Panc1 (cell line): ENCODE measurements around the gene NOP58. TPM values are rescaled to one million over a fixed set of nuclear protein-coding genes. Genes with fewer than 3 reads are reported as not detected.
"Not testable (repeated sequence)": the region's sequence is repeated elsewhere in the genome, so short reads cannot be mapped to it uniquely, and the experiment has no call there.

Experiments used
- ATAC-seq: fragments of 200-7000 bp; cut with Tn5 transposase; 2 replicates; pipeline ENCODE4 v1.9.1; 2020; ENCODE audit warnings: mild to moderate bottlenecking, moderate library complexity
- BruUV-seq: library from RNA; stranded (reverse); fragments of 400-500 nt; replicated peaks from 2 replicates; lab custom pipeline; 2021; lab: Mats Ljungman, UMichigan
- CTCF ChIA-PET: fragments of 300-600 bp; sonication (Branson Sonifier 250); formaldehyde crosslinking; loops from one replicate; lab custom pipeline; 2022; ENCODE audit warnings: antibody characterized with exemption; lab: Charles Lee
- POLR2A ChIA-PET: fragments of 300-600 bp; sonication (Branson Sonifier 250); formaldehyde crosslinking; loops from one replicate; lab custom pipeline; 2022; ENCODE audit warnings: antibody characterized with exemption; lab: Charles Lee
- DNase-seq: peaks from one replicate; pipeline ENCODE4 v3.0.0-alpha.2; 2010; ENCODE audit warnings: low read depth, low spot score
- H3K27ac ChIP-seq: 2 replicates; pipeline ENCODE4 v1.5.1; 2011; ENCODE audit warnings: mild to moderate bottlenecking, low read length, inconsistent platforms
- H3K27me3 ChIP-seq: fragments of 200-500 bp; sonication (Bioruptor generic); 2 replicates; pipeline ENCODE4 v1.6.0; 2014; ENCODE audit warnings: low read length, inconsistent platforms; ENCODE audit not compliant: control insufficient read depth, insufficient read depth
- H3K36me3 ChIP-seq: fragments of 200-500 bp; sonication (Bioruptor generic); 2 replicates; pipeline ENCODE4 v1.5.1; 2014; ENCODE audit warnings: inconsistent platforms, mild to moderate bottlenecking, low read length, moderate library complexity; ENCODE audit not compliant: control insufficient read depth, insufficient read depth
- H3K4me1 ChIP-seq: 2 replicates; pipeline ENCODE4 v1.5.1; 2011; ENCODE audit warnings: inconsistent platforms, mild to moderate bottlenecking, low read length, moderate library complexity; ENCODE audit not compliant: control insufficient read depth, insufficient read depth
- H3K4me3 ChIP-seq, 2 experiments: 2 replicates each; pipeline ENCODE4 v1.5.1; 2011 to 2012; ENCODE audit warnings: low read depth in 2 of 2, low read length in 2 of 2, mild to moderate bottlenecking in 2 of 2, inconsistent platforms in 1 of 2, moderate library complexity in 1 of 2
- H3K9me3 ChIP-seq: fragments of 200-500 bp; sonication (Bioruptor generic); 2 replicates; pipeline ENCODE4 v1.5.1; 2014; ENCODE audit warnings: low read depth, mild to moderate bottlenecking, inconsistent platforms, low read length, moderate library complexity; ENCODE audit not compliant: control insufficient read depth, insufficient read depth
- POLR2AphosphoS5 ChIP-seq: IDR thresholded peaks from 2 replicates; pipeline ENCODE4 v1.6.1; 2012; ENCODE audit warnings: mild to moderate bottlenecking, low read depth, low read length, moderate library complexity
- REST ChIP-seq, 2 experiments: IDR thresholded peaks; 2 replicates each; pipeline ENCODE4 v1.6.1; 2011 to 2012; ENCODE audit warnings: low read depth in 2 of 2, control low read depth in 1 of 2, low read length in 1 of 2, mild to moderate bottlenecking in 1 of 2, moderate library complexity in 1 of 2; ENCODE audit not compliant: insufficient read depth in 1 of 2
- SIN3A ChIP-seq: IDR thresholded peaks from 2 replicates; pipeline ENCODE4 v1.6.1; 2012; ENCODE audit warnings: low read depth, mild to moderate bottlenecking, low read length, moderate library complexity, borderline replicate concordance; ENCODE audit not compliant: insufficient read depth
- TCF7L2 ChIP-seq: IDR thresholded peaks from 2 replicates; pipeline ENCODE4 v1.6.1; 2011; ENCODE audit warnings: mild to moderate bottlenecking, low read depth, low read length, inconsistent platforms
- in situ Hi-C: cut with HindIII; loops from 2 replicates; pipeline ENCODE4 v1.10.0; 2016; ENCODE audit warnings: low sequenced_read_pairs, low pct_unique_long_range_greater_than_20kb
- intact Hi-C: fragments of 100-400 bp; cut with micrococcal nuclease; formaldehyde crosslinking; loops from one replicate; pipeline ENCODE4 v1.10.0; 2022; ENCODE audit not compliant: unreplicated experiment
- total RNA-seq: library from RNA; stranded (reverse); gene quantifications from one replicate; pipeline ENCODE4 v1.2.1, GENCODE V29; 2021; ENCODE audit not compliant: unreplicated experiment
- TF ChIP-seq, protein P1 (sequence below): fragments of 450-650 bp; IDR thresholded peaks from 2 replicates; pipeline ENCODE4 v1.5.1; 2017; ENCODE audit warnings: mild to moderate bottlenecking

Gene NOP58
- total RNA-seq, 1 experiment from 2014 or later: 119 TPM

GRCh38 chr2:202270487-202270886 is 4.9 kb downstream of the NOP58 start:
- ATAC-seq: no peak
- no peaks in the 10 kb centered on the region; the same call in 1 of the 2 replicates for H3K36me3 ChIP-seq

DNA sequence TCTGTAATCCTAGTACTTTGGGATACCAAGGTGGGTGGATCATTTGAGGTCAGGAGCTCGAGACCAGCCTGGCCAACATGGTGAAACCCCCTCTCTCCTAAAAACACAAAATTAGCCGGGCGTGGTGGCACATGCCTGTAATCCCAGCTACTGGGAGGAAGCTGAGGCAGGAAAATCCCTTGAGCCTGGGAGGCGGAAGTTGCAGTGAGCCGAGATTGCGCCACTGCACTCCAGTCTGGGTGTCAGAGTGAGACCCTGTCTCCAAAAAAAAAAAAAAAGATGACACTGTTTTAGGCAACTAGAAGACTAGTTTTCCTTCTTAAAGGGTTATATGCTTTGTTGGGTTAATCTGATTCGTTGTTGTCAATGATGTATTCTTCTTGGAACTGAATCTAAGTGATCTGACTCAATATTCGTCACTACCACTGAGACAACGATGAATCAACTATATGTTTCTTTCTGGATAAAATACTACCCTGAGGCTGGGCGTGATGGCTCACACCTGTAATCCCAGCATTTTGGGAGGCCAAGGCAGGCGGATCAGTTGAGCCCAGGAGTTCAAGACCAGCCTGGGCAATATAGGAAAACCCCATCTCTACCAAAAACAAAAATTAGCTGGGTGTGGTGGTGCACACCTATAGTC is 10.6 kb downstream of the NOP58 start:
- BruUV-seq, intact Hi-C loops, in situ Hi-C loops, H3K4me3 ChIP-seq, H3K27me3 ChIP-seq, DNase-seq, H3K9me3 ChIP-seq, CTCF ChIA-PET, H3K27ac ChIP-seq: not testable (repeated sequence)
- peak; percentile 49; the same call in 1 of the 2 replicates for ATAC-seq
- H3K4me1 ChIP-seq: peaks cover 31% of the 10 kb centered on the region
- peaks cover 23% of the 10 kb centered on the region; the same call in 1 of the 2 replicates for H3K36me3 ChIP-seq
- POLR2A ChIA-PET: interaction anchor here (0.6 kb wide), 1 partner anchor 165 kb away, joined by 4 read pairs; no protein-coding TSS in a partner anchor

More at GRCh38 chr2:202270487-202270886, 4.9 kb downstream of the NOP58 start:
- H3K27me3 ChIP-seq: no peaks in the 10 kb centered on the region
- no peak for TF ChIP-seq POLR2AphosphoS5
- TF ChIP-seq REST (IDR thresholded peaks at IDR 0.05; ENCODE audit: insufficient read depth in 1 of 2, low read depth in 2 of 2, low read length in 1 of 2): no peak
- TF ChIP-seq TCF7L2: no peak
- TF ChIP-seq SIN3A: no peak
- TF ChIP-seq, protein P1, sequence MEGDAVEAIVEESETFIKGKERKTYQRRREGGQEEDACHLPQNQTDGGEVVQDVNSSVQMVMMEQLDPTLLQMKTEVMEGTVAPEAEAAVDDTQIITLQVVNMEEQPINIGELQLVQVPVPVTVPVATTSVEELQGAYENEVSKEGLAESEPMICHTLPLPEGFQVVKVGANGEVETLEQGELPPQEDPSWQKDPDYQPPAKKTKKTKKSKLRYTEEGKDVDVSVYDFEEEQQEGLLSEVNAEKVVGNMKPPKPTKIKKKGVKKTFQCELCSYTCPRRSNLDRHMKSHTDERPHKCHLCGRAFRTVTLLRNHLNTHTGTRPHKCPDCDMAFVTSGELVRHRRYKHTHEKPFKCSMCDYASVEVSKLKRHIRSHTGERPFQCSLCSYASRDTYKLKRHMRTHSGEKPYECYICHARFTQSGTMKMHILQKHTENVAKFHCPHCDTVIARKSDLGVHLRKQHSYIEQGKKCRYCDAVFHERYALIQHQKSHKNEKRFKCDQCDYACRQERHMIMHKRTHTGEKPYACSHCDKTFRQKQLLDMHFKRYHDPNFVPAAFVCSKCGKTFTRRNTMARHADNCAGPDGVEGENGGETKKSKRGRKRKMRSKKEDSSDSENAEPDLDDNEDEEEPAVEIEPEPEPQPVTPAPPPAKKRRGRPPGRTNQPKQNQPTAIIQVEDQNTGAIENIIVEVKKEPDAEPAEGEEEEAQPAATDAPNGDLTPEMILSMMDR: no peak
- in situ Hi-C loops (no loop called here), intact Hi-C loops (no loop called here)
- H3K4me1 ChIP-seq: peaks cover 32% of the 10 kb centered on the region
- H3K9me3 ChIP-seq: no peaks in the 10 kb centered on the region
- DNase-seq: no peak
- peak overlapping the region; percentile 20; the same call in 1 of the 2 replicates for H3K27ac ChIP-seq
- BruUV-seq: no TSS peak
- peak overlapping the region in 1 of 2 experiments; percentile 21; a peak in 2 of 4 replicates for H3K4me3 ChIP-seq
- ChIA-PET CTCF (no interaction called here), POLR2A (interaction anchor here (0.9 kb wide), 1 partner anchor 9 kb away, joined by 3 read pairs; no protein-coding TSS in a partner anchor)
